ENCODE results near the gene PCK2.

DNA sequence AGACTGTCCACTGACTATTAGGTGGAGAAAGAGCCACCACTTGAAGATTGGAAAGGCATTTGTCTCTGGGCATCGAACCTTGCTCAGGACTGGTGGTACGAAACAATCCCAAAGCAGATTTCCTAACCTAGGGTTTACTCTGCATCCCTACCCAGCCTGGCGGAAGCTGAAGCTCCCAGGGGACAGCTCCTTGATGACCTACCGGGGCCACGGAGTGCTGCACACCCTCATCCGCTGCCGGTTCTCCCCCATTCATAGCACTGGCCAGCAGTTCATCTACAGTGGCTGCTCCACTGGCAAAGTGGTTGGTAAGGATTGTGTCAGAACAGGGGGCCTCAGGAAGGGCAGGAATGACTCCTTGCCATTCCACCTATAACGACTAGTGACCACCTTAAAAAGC, 27.1 kb downstream of the PCK2 start:
- TF ChIP-seq EP300 (IDR thresholded peaks at IDR 0.05) (no peak), POLR2A (IDR thresholded peaks at IDR 0.05; ENCODE audit: low read depth) (no peak), POLR2AphosphoS5 (IDR thresholded peaks at IDR 0.05) (no peak)
- TF ChIP-seq, protein P1, sequence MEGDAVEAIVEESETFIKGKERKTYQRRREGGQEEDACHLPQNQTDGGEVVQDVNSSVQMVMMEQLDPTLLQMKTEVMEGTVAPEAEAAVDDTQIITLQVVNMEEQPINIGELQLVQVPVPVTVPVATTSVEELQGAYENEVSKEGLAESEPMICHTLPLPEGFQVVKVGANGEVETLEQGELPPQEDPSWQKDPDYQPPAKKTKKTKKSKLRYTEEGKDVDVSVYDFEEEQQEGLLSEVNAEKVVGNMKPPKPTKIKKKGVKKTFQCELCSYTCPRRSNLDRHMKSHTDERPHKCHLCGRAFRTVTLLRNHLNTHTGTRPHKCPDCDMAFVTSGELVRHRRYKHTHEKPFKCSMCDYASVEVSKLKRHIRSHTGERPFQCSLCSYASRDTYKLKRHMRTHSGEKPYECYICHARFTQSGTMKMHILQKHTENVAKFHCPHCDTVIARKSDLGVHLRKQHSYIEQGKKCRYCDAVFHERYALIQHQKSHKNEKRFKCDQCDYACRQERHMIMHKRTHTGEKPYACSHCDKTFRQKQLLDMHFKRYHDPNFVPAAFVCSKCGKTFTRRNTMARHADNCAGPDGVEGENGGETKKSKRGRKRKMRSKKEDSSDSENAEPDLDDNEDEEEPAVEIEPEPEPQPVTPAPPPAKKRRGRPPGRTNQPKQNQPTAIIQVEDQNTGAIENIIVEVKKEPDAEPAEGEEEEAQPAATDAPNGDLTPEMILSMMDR (IDR thresholded peaks at IDR 0.05): no peak
